Neural progenitor cell (in vitro differentiated cells): ENCODE results near the gene ABCA10.

Experiments used
- EZH2phosphoT487 ChIP-seq: fragments of 200-600 bp; sonication (generic); IDR thresholded peaks from 2 replicates; pipeline ENCODE4 v1.6.1; 2017; ENCODE audit warnings: antibody characterized with exemption
- TF ChIP-seq, protein P1 (sequence below): fragments of 200-600 bp; sonication (generic); IDR thresholded peaks from 2 replicates; pipeline ENCODE4 v1.5.1; 2017; ENCODE audit warnings: antibody characterized with exemption, mild to moderate bottlenecking

DNA sequence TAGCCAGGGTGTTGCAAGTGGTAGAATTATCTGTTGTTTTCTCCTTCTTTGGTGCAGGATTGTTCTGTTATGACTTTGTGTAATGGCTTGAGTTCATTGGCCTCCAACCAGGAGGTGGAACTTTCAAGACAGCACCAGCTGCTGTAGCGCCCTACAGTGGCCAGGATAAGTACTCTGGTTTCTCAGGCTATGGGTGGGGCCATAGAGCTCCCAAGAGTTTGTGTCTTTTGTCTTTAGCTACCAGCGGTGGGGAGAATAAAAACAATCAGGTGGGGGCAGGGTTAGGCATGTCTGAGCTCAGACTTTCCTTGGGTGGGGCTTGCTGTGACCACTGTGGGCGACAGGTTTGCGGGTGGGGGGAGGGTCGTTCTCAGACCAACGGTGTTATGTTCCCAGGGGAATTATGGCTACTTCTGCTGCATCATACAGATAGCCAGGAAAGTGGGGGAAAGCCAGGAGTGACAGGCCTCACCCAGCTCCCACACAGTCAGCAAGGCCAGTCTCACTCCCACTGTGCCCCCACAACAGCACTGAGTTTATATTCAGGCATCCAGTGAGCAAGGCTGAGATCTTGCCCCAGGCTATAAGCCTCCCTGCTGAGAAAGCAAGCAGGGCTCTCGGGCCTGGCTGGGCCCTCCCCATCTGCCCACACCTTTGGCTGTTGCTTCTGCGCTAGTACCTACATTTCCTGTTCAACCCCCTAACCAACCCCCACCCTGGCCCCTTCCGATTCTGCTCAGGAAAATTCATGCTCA is 15.4 kb downstream of the ABCA10 start:
- no peak for TF ChIP-seq EZH2phosphoT487
- TF ChIP-seq, protein P1, sequence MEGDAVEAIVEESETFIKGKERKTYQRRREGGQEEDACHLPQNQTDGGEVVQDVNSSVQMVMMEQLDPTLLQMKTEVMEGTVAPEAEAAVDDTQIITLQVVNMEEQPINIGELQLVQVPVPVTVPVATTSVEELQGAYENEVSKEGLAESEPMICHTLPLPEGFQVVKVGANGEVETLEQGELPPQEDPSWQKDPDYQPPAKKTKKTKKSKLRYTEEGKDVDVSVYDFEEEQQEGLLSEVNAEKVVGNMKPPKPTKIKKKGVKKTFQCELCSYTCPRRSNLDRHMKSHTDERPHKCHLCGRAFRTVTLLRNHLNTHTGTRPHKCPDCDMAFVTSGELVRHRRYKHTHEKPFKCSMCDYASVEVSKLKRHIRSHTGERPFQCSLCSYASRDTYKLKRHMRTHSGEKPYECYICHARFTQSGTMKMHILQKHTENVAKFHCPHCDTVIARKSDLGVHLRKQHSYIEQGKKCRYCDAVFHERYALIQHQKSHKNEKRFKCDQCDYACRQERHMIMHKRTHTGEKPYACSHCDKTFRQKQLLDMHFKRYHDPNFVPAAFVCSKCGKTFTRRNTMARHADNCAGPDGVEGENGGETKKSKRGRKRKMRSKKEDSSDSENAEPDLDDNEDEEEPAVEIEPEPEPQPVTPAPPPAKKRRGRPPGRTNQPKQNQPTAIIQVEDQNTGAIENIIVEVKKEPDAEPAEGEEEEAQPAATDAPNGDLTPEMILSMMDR: peak; percentile 8
